DMS153 treated with DMSO at 0.1 percent for 48 hours (cell line): ENCODE results near the gene VPS13C.

Experiments used
- DNase-seq: peaks from one replicate; lab custom pipeline; 2025; ENCODE audit not compliant: unreplicated experiment; lab: John Stamatoyannopoulos, UW

The VPS13C gene

GRCh38 chr15:62079594-62079993, 19.3 kb upstream of the VPS13C start:
- no peak for DNase-seq

- DNase-seq: no peak
Measured at GRCh38 chr15:62075595-62076277, 15.5 kb upstream of the VPS13C start.

- no peak for DNase-seq
Measured at GRCh38 chr15:62071711-62072308, 11.6 kb upstream of the VPS13C start.

- DNase-seq: no peak
Measured at GRCh38 chr15:62069551-62069950, 9.3 kb upstream of the VPS13C start.

GRCh38 chr15:62068810-62069167, 8.5 kb upstream of the VPS13C start:
- DNase-seq: no peak

GRCh38 chr15:62068071-62068809, 8.0 kb upstream of the VPS13C start:
- DNase-seq: no peak

GRCh38 chr15:62067448-62068044, 7.3 kb upstream of the VPS13C start:
- no peak for DNase-seq

- DNase-seq: peak; percentile 33
Measured at GRCh38 chr15:62066663-62067447, 6.6 kb upstream of the VPS13C start, which contains the start of gene C2CD4A. C2CD4A (plus strand) TSS chr15:62066977; CDS start chr15:62067614, 637 bp downstream.

- DNase-seq: no peak
Measured at GRCh38 chr15:62063825-62064635, 3.8 kb upstream of the VPS13C start.

GRCh38 chr15:62060896-62061280, 641 bp upstream of the VPS13C start:
- DNase-seq: no peak

- no peak for DNase-seq
Measured at GRCh38 chr15:62059816-62060112, 483 bp downstream of the VPS13C start.

- no peak for DNase-seq
Measured at GRCh38 chr15:62059108-62059815, 985 bp downstream of the VPS13C start.

GRCh38 chr15:62058327-62059028, 1.8 kb downstream of the VPS13C start:
- no peak for DNase-seq

- no peak for DNase-seq
Measured at GRCh38 chr15:62057341-62057980, 2.8 kb downstream of the VPS13C start.

GRCh38 chr15:62054979-62055378, 5.3 kb downstream of the VPS13C start:
- no peak for DNase-seq

GRCh38 chr15:62053439-62054085, 6.7 kb downstream of the VPS13C start:
- DNase-seq: no peak

- no peak for DNase-seq
Measured at GRCh38 chr15:62052713-62053112, 7.5 kb downstream of the VPS13C start.

- DNase-seq: no peak
Measured at GRCh38 chr15:62051166-62051565, 9.1 kb downstream of the VPS13C start.
